Mucosa of stomach (tissue), 1 donor: ENCODE results near the gene DYNLT1.

Experiments used
- H3K27me3 ChIP-seq: one replicate; pipeline ENCODE4 v1.7.0; 2013; ENCODE audit warnings: mild to moderate bottlenecking, low read length; ENCODE audit not compliant: control insufficient read depth, insufficient read depth
- H3K36me3 ChIP-seq: one replicate; pipeline ENCODE4 v1.7.0; 2013; ENCODE audit warnings: low read length; ENCODE audit not compliant: control insufficient read depth, insufficient read depth
- H3K4me1 ChIP-seq: one replicate; pipeline ENCODE4 v1.7.0; 2013; ENCODE audit warnings: mild to moderate bottlenecking, low read length; ENCODE audit not compliant: control insufficient read depth, insufficient read depth
- H3K4me3 ChIP-seq: one replicate; pipeline ENCODE4 v1.7.0; 2013; ENCODE audit warnings: low read length
- H3K9ac ChIP-seq: one replicate; pipeline ENCODE4 v1.7.0; 2013; ENCODE audit warnings: mild to moderate bottlenecking, low read length, moderate library complexity
- H3K9me3 ChIP-seq: one replicate; pipeline ENCODE4 v1.7.0; 2013; ENCODE audit warnings: mild to moderate bottlenecking, low read length, moderate library complexity; ENCODE audit not compliant: control insufficient read depth
- donor health status: Pancreatic carcinoma.

The DYNLT1 gene

DNA sequence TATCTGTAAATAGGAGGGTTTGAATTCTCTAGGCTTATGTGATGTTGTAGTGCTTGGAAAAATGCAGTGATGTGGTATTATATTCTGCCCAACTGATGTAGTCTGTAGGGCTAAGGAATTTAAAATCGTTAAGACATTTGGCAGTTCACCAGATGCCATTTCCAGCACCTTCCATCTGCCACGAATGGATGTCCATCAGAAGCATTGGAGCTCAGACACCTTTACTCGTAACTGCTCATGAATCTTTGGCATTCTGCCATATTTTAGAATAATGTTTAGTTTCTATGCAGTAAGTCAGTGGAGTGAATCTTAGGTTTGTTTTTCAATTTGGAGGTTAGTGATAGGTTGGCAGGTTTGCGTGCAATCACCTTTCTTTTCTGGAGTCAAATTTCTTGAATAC is 3.0 kb upstream of the DYNLT1 start:
- Histone ChIP-seq H3K4me1 (peaks cover 17% of the 10 kb centered on the region), H3K27me3 (no peaks in the 10 kb centered on the region), H3K9ac (no peak overlapping the region), H3K4me3 (no peak overlapping the region), H3K36me3 (no peaks in the 10 kb centered on the region), H3K9me3 (no peaks in the 10 kb centered on the region)

DNA sequence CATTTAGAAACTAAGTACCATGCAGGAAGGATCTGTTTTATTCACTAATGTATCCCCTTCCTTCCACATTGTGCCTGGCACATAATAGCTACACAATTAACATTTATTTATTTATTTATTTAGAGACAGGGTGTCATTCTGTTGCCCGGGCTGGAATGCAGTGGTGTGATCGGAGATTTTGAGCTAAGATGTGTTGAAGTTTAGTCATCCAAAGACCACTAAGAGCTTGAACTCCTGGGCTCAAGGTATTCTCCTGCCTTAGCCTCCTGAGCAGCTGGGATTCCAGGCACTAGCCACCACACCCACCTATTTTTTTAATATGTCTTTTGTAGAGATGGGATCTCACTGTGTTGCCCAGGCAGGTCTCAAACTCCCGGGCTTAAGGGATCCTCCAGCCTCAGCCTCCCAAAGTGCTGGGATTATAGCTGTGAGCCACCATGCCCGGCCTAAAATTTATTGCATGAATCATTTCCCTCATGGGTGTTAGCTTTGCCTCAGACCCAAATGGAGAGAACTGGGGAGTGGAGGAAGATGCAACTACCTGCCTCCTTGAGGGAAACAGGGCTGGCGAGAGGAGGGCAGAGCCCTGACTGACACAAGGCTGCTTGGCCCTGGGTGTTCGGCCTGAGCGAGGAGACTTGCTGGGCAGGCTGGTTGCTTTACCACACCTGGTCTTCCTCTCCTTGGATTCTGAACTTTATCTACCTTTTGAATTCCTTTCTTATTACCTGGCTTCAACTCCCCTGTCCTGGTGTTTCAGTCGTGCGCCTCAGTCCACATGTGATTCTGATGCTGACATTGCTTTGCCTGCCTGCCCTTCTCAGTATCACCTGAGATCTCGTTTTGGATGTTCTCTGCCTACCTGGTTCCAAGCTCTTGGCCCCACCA is 1.7 kb upstream of the DYNLT1 start:
- H3K36me3 ChIP-seq: no peaks in the 10 kb centered on the region
- H3K9me3 ChIP-seq: no peaks in the 10 kb centered on the region
- no peak overlapping the region for H3K4me3 ChIP-seq
- no peak overlapping the region for H3K9ac ChIP-seq
- peaks cover 25% of the 10 kb centered on the region for H3K4me1 ChIP-seq
- no peaks in the 10 kb centered on the region for H3K27me3 ChIP-seq

DNA sequence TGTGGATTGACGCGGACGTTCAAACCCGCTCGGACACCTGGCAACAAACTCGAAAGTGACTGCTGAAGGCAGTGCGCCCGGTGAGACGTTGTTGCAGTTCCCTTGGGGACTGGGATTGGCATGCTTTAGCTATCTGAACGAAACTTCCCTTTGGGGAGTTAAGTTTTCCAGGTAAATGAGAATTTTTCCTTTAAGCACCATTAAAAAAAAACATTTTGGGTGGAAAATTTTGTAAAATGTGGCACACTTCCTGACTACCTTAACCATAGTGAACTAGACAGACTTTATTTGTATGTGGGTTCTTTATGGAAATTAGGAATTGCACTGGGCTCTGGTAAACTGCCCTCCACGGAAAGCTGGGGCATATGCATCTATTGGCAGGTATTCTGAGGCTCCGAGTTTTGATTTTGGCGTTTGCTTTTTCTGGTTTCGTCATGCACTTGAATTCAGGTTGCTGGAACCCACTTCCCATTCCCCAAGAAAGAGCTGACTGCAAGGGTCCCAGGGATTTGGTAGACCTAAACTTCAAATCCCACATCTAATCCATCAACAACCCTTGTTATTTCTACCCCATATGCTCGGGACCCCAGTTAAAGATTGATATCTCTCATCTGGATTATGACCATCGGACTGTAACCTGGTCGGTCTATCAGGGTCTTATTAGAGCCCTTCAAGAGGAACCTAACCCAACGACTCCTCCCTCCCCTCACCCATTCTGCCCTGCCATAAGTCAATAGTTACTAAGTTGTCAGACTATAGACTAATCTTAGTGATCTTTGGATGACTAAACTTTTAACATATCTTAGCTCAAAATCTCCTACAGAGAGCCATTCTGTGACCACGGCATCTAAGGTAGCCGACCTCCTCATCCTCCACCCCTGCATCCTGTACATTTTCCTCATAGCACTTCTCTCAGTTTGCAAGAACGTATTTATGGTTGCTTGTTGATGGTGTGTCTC is 800 bp upstream of the DYNLT1 start:
- H3K9ac ChIP-seq: peak overlapping the region; percentile 95
- no peaks in the 10 kb centered on the region for H3K36me3 ChIP-seq
- H3K27me3 ChIP-seq: no peaks in the 10 kb centered on the region
- peak overlapping the region; percentile 70 for H3K4me3 ChIP-seq
- H3K4me1 ChIP-seq: peaks cover 29% of the 10 kb centered on the region
- H3K9me3 ChIP-seq: no peaks in the 10 kb centered on the region

DNA sequence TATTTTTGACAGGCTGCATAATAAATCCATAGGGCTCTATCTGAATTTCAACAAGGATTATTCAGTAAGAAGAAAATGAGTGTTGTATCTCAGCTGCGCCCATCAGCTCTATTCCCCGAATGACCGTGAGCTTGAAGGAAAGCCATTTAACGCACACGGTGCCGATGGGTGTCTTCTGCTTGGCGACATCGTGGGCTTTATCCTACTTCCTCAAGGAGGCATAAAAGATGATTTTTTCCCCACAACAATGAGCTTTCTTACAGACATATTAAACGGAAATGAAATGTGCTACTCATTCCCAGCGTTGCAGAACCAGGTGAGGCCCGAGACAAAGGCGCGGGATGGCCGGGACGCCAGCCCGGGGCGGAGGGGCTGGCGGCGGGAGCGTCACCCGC is 710 bp downstream of the DYNLT1 start:
- Histone ChIP-seq H3K4me1 (peaks cover 31% of the 10 kb centered on the region), H3K27me3 (no peaks in the 10 kb centered on the region), H3K9ac (peak overlapping the region; percentile 95), H3K36me3 (no peaks in the 10 kb centered on the region), H3K4me3 (peak overlapping the region; percentile 70), H3K9me3 (no peaks in the 10 kb centered on the region)

- Histone ChIP-seq H3K27me3 (no peaks in the 10 kb centered on the region), H3K4me1 (peaks cover 31% of the 10 kb centered on the region), H3K4me3 (no peak overlapping the region), H3K9ac (no peak overlapping the region), H3K36me3 (no peaks in the 10 kb centered on the region), H3K9me3 (no peaks in the 10 kb centered on the region)
Observed at GRCh38 chr6:158642097-158642601, 2.4 kb downstream of the DYNLT1 start.

DNA sequence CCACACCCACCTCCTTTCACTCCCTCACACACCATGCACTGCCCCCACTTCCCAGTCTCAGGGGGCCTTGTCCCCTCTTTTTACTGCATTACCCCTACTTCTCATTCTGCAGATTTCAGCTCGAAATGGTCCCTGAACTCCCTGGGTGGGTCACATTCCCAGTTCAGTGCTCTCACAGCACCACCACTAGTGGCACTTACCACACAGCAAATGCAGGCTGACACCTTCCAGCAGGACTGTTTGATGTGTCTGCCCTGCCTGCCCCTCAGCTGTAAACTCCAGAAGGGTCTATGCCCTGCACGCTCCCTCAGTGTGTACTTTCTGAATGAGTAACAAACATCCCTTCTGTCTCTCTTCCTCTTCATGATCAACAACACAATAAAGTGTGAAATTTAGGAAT is 4.0 kb downstream of the DYNLT1 start:
- no peaks in the 10 kb centered on the region for H3K36me3 ChIP-seq

GRCh38 chr6:158639056-158639455 is 5.5 kb downstream of the DYNLT1 start:
- H3K27me3 ChIP-seq: no peaks in the 10 kb centered on the region
- H3K9ac ChIP-seq: no peak overlapping the region
- H3K4me1 ChIP-seq: peaks cover 20% of the 10 kb centered on the region
- H3K9me3 ChIP-seq: no peaks in the 10 kb centered on the region
- no peaks in the 10 kb centered on the region for H3K36me3 ChIP-seq
- H3K4me3 ChIP-seq: no peak overlapping the region

More for the DNA sequence above, 4.0 kb downstream of the DYNLT1 start:
- H3K4me1 ChIP-seq: peaks cover 27% of the 10 kb centered on the region
- H3K4me3 ChIP-seq: no peak overlapping the region
- no peak overlapping the region for H3K9ac ChIP-seq
- H3K27me3 ChIP-seq: no peaks in the 10 kb centered on the region
- no peaks in the 10 kb centered on the region for H3K9me3 ChIP-seq

- Histone ChIP-seq H3K27me3 (no peaks in the 10 kb centered on the region), H3K4me3 (no peak overlapping the region), H3K4me1 (peaks cover 20% of the 10 kb centered on the region), H3K36me3 (no peaks in the 10 kb centered on the region), H3K9ac (no peak overlapping the region), H3K9me3 (no peaks in the 10 kb centered on the region)
Observed at GRCh38 chr6:158638324-158638854, 6.2 kb downstream of the DYNLT1 start.

- no peaks in the 10 kb centered on the region for H3K36me3 ChIP-seq
- H3K9ac ChIP-seq: no peak overlapping the region
- H3K4me1 ChIP-seq: peaks cover 17% of the 10 kb centered on the region
- H3K27me3 ChIP-seq: no peaks in the 10 kb centered on the region
- H3K9me3 ChIP-seq: no peaks in the 10 kb centered on the region
- H3K4me3 ChIP-seq: no peak overlapping the region
Observed at GRCh38 chr6:158636778-158637177, 7.8 kb downstream of the DYNLT1 start.

DNA sequence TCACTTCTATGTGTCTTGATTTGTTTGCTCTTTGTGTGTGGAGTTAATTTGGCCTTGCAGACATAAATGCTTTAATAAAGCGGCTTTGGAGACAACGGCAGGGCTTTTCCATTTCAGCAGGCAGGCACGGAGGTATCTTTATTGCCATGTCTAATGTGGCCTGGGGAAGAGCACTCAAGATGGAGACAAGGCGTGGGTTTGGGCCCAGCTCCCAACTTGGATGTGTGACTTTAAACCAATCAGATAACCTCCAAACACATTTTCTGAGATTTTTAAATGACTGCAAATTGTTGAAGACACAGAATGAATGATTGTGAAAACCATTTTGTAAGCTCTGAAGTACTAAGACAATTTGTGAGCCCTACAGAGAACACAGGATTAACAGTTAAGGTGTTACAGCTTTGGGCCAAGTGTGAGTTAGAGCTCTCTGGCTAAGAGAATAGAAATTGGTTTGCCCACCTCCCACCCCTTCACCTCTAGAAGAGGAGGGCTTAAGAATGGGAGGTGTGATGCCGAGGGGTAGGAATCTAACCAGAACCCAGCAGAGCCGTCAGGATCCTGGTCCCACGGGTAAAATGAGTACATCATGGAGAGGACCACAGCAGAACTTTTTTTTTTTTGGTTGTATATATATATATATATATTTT is 9.0 kb downstream of the DYNLT1 start:
- Histone ChIP-seq H3K4me3 (no peak overlapping the region), H3K9me3 (no peaks in the 10 kb centered on the region), H3K9ac (no peak overlapping the region), H3K36me3 (no peaks in the 10 kb centered on the region), H3K27me3 (no peaks in the 10 kb centered on the region), H3K4me1 (peaks cover 27% of the 10 kb centered on the region)

GRCh38 chr6:158634695-158635426 is 9.7 kb downstream of the DYNLT1 start:
- Histone ChIP-seq H3K9ac (no peak overlapping the region), H3K27me3 (no peaks in the 10 kb centered on the region), H3K4me3 (no peak overlapping the region), H3K36me3 (no peaks in the 10 kb centered on the region), H3K9me3 (no peaks in the 10 kb centered on the region), H3K4me1 (peaks cover 30% of the 10 kb centered on the region)
